ENCODE results near the gene ZBTB20. TPM values are rescaled to one million over a fixed set of nuclear protein-coding genes. Genes with fewer than 3 reads are reported as not detected.

Gene ZBTB20
- polyA plus RNA-seq, 3 donors = 1.3 to 3.2 (median 2.0) TPM

DNA sequence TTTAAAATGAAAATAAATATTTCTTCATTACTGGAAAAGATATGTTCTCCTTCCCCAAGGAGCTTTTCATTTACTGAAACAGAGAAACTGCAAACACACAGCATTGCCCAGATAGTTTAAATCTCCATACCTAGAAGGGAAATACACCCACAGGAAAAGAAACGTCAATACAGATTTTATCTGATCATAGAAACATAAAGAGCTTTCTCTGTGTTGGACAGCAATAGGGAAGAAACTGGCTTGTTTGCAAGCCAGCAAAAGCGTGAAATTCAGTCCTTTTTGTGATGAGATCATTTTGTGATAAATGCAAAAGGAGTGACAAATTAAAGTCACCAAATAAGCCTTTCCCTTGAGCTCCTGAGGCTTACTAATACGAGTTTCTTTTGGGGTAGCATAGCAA lies 455.2 kb downstream of the ZBTB20 start:
- intact Hi-C loops (cut with micrococcal nuclease) = no loop called here
- Mint-ChIP-seq H3K27me3 (ENCODE audit: low read depth in 3 of 3) (peaks cover 0 to 2% (median 0%) of the 10 kb centered on the region in 3 donors), H3K4me1 (peaks cover 22% of the 10 kb centered on the region), H3K36me3 (peaks cover 0 to 11% of the 10 kb centered on the region in 2 donors), H3K4me3 (no peak overlapping the region), H3K27ac (no peak overlapping the region), H3K9me3 (peaks cover 0 to 2% (median 0%) of the 10 kb centered on the region in 7 donors)
- H3K36me3 ChIP-seq (replicated peaks in 1 of 2; ENCODE audit: control insufficient read depth in 1 of 2, insufficient read depth in 2 of 2, low read length in 2 of 2) = no peaks in the 10 kb centered on the region
- no peaks in the 10 kb centered on the region for H3K27me3 ChIP-seq (ENCODE audit: control insufficient read depth in 2 of 2, insufficient read depth in 2 of 2, low read length in 2 of 2)
- no peak overlapping the region for H2AFZ ChIP-seq (ENCODE audit: insufficient read depth, low read depth, low read length, poor library complexity, severe bottlenecking)
- H3K4me2 ChIP-seq (replicated peaks; ENCODE audit: extremely low read depth, low read length, poor library complexity, severe bottlenecking) = no peak overlapping the region
- H3K79me2 ChIP-seq (ENCODE audit: insufficient read depth, low read length) = no peaks in the 10 kb centered on the region
- no peaks in the 10 kb centered on the region for H4K20me1 ChIP-seq (ENCODE audit: insufficient read depth, low read length)
- DNase-seq = no peak
- H3K27ac ChIP-seq (ENCODE audit: low read depth in 1 of 2, low read length in 2 of 2) = no peak overlapping the region
- H3K9me3 ChIP-seq (replicated peaks in 1 of 2; ENCODE audit: control insufficient read depth in 1 of 2, insufficient read depth in 1 of 2, low read length in 2 of 2) = no peaks in the 10 kb centered on the region
- H3K4me3 ChIP-seq (replicated peaks in 1 of 3; ENCODE audit: low read depth in 2 of 3, low read length in 3 of 3) = no peak overlapping the region
- WGBS (ENCODE audit: insufficient coverage) = 80% methylated on average over 1 of the region's 3 CpGs
- H3K4me1 ChIP-seq (ENCODE audit: control insufficient read depth in 1 of 2, insufficient read depth in 2 of 2, low read length in 2 of 2) = peaks cover 12 to 19% of the 10 kb centered on the region in 2 donors
- TF ChIP-seq, protein P1, sequence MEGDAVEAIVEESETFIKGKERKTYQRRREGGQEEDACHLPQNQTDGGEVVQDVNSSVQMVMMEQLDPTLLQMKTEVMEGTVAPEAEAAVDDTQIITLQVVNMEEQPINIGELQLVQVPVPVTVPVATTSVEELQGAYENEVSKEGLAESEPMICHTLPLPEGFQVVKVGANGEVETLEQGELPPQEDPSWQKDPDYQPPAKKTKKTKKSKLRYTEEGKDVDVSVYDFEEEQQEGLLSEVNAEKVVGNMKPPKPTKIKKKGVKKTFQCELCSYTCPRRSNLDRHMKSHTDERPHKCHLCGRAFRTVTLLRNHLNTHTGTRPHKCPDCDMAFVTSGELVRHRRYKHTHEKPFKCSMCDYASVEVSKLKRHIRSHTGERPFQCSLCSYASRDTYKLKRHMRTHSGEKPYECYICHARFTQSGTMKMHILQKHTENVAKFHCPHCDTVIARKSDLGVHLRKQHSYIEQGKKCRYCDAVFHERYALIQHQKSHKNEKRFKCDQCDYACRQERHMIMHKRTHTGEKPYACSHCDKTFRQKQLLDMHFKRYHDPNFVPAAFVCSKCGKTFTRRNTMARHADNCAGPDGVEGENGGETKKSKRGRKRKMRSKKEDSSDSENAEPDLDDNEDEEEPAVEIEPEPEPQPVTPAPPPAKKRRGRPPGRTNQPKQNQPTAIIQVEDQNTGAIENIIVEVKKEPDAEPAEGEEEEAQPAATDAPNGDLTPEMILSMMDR (IDR thresholded peaks at IDR 0.05) = no peak
- H3K9ac ChIP-seq (ENCODE audit: insufficient read depth, low read length, poor library complexity, severe bottlenecking) = no peak overlapping the region

DNA sequence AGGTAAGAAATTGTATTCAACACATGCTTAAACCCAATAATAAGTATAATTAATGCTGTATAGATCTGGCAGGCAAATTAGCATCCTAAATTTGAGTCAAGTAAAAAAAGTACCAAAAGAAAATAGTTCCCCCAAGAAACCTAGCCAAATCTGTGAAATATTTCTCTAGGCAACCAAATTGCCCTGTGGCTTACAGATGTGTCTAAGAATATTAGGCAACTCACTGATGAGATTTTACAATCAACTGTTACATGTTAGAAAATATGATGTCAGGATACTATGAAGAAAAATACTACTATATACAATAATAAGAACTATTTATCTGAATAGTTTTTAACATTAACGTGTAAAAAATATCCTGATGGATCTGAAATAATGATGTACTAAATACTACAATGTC lies 456.2 kb downstream of the ZBTB20 start:
- no peak overlapping the region for H3K4me3 Mint-ChIP-seq

More for the DNA sequence above, 456.2 kb downstream of the ZBTB20 start:
- Histone ChIP-seq H3K4me3 (replicated peaks in 1 of 3; ENCODE audit: low read depth in 2 of 3, low read length in 3 of 3) (no peak overlapping the region), H3K27me3 (ENCODE audit: control insufficient read depth in 2 of 2, insufficient read depth in 2 of 2, low read length in 2 of 2) (no peaks in the 10 kb centered on the region), H3K9me3 (replicated peaks in 1 of 2; ENCODE audit: control insufficient read depth in 1 of 2, insufficient read depth in 1 of 2, low read length in 2 of 2) (no peaks in the 10 kb centered on the region), H3K9ac (ENCODE audit: insufficient read depth, low read length, poor library complexity, severe bottlenecking) (no peak overlapping the region), H4K20me1 (ENCODE audit: insufficient read depth, low read length) (no peaks in the 10 kb centered on the region), H3K4me1 (ENCODE audit: control insufficient read depth in 1 of 2, insufficient read depth in 2 of 2, low read length in 2 of 2) (peaks cover 15 to 19% of the 10 kb centered on the region in 2 donors), H3K36me3 (replicated peaks in 1 of 2; ENCODE audit: control insufficient read depth in 1 of 2, insufficient read depth in 2 of 2, low read length in 2 of 2) (no peaks in the 10 kb centered on the region), H2AFZ (ENCODE audit: insufficient read depth, low read depth, low read length, poor library complexity, severe bottlenecking) (no peak overlapping the region), H3K27ac (ENCODE audit: low read depth in 1 of 2, low read length in 2 of 2) (no peak overlapping the region), H3K4me2 (replicated peaks; ENCODE audit: extremely low read depth, low read length, poor library complexity, severe bottlenecking) (no peak overlapping the region), H3K79me2 (ENCODE audit: insufficient read depth, low read length) (no peaks in the 10 kb centered on the region)
- TF ChIP-seq, protein P1 (IDR thresholded peaks at IDR 0.05) = no peak
- WGBS (ENCODE audit: insufficient coverage) = no CpG with 5 or more reads among the region's 1 CpG
- peaks cover 22% of the 10 kb centered on the region for H3K4me1 Mint-ChIP-seq
- H3K27me3 Mint-ChIP-seq (ENCODE audit: low read depth in 3 of 3) = no peaks in the 10 kb centered on the region
- H3K9me3 Mint-ChIP-seq = peaks cover 0 to 2% (median 0%) of the 10 kb centered on the region in 7 donors
- H3K27ac Mint-ChIP-seq = peak overlapping the region in 1 of 7 donors; percentile 50
- DNase-seq = no peak
- peaks cover 0 to 11% of the 10 kb centered on the region in 2 donors for H3K36me3 Mint-ChIP-seq
- intact Hi-C loops (cut with micrococcal nuclease) = no loop called here

Measured in CD14-positive monocyte (primary cell).